Measurements from ENCODE around the gene SOX13. TPM values are rescaled to one million over a fixed set of nuclear protein-coding genes. Genes with fewer than 3 reads are reported as not detected.

The SOX13 gene
- total and polyA plus RNA-seq, 10 of the 15 experiments (the other 5 are each of a cell fraction or from before 2014, with no cell fraction given) = 0.04 to 0.31 (median 0.11) TPM; not detected in 7

DNA sequence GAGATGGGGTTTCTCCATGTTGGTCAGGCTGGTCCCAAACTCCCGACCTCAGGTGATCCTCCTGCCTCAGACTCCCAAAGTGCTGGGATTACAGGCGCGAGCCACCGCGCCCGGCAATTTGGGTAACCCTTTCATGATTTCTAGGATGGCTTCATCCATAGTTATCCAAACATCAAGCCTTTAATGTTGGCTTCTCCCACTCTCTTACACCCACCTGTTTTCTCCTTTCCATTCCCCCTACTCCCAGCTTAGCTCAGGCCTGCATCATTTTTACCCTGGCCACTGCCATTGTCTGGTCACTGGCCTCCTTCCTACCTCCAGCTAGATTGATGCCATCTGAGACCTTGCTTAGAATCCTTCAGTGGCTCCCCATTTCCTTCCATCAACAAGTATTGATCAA lies 2.0 kb upstream of the SOX13 start (continued):
- TF ChIP-seq, protein P1, sequence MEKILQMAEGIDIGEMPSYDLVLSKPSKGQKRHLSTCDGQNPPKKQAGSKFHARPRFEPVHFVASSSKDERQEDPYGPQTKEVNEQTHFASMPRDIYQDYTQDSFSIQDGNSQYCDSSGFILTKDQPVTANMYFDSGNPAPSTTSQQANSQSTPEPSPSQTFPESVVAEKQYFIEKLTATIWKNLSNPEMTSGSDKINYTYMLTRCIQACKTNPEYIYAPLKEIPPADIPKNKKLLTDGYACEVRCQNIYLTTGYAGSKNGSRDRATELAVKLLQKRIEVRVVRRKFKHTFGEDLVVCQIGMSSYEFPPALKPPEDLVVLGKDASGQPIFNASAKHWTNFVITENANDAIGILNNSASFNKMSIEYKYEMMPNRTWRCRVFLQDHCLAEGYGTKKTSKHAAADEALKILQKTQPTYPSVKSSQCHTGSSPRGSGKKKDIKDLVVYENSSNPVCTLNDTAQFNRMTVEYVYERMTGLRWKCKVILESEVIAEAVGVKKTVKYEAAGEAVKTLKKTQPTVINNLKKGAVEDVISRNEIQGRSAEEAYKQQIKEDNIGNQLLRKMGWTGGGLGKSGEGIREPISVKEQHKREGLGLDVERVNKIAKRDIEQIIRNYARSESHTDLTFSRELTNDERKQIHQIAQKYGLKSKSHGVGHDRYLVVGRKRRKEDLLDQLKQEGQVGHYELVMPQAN (conservative IDR thresholded peaks at IDR 0.05) = no peak
- TF ChIP-seq, protein P2, sequence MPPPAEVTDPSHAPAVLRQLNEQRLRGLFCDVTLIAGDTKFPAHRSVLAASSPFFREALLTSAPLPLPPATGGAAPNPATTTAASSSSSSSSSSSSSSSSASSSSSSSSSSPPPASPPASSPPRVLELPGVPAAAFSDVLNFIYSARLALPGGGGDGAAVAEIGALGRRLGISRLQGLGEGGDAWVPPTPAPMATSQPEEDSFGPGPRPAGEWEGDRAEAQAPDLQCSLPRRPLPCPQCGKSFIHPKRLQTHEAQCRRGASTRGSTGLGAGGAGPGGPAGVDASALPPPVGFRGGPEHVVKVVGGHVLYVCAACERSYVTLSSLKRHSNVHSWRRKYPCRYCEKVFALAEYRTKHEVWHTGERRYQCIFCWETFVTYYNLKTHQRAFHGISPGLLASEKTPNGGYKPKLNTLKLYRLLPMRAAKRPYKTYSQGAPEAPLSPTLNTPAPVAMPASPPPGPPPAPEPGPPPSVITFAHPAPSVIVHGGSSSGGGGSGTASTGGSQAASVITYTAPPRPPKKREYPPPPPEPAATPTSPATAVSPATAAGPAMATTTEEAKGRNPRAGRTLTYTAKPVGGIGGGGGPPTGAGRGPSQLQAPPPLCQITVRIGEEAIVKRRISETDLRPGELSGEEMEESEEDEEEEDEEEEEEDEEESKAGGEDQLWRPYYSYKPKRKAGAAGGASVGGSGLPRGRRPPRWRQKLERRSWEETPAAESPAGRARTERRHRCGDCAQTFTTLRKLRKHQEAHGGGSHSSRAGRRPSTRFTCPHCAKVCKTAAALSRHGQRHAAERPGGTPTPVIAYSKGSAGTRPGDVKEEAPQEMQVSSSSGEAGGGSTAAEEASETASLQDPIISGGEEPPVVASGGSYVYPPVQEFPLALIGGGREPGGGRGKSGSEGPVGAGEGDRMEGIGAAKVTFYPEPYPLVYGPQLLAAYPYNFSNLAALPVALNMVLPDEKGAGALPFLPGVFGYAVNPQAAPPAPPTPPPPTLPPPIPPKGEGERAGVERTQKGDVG (CRISPR knock-in tag; IDR thresholded peaks at IDR 0.05) = no peak
- TF ChIP-seq BMI1 (IDR thresholded peaks at IDR 0.05; ENCODE audit: borderline replicate concordance) (no peak), NR2C1 (IDR thresholded peaks at IDR 0.05) (no peak), MEF2A (IDR thresholded peaks at IDR 0.05; ENCODE audit: insufficient read depth, low read depth, low read length) (no peak), CREB1 (IDR thresholded peaks at IDR 0.05; ENCODE audit: low read depth) (no peak), ZZZ3 (IDR thresholded peaks at IDR 0.05; ENCODE audit: control insufficient read depth, insufficient read length, low read depth) (no peak), FOS (IDR thresholded peaks at IDR 0.05; ENCODE audit: borderline replicate concordance, extremely low read depth, insufficient read length) (no peak), PAX5 (IDR thresholded peaks at IDR 0.05; ENCODE audit: borderline replicate concordance, low read depth, low read length) (no peak)
- TF ChIP-seq, protein P3, sequence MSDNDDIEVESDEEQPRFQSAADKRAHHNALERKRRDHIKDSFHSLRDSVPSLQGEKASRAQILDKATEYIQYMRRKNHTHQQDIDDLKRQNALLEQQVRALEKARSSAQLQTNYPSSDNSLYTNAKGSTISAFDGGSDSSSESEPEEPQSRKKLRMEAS (IDR thresholded peaks at IDR 0.05; ENCODE audit: low read depth, low read length) = no peak
- TF ChIP-seq, protein P4, sequence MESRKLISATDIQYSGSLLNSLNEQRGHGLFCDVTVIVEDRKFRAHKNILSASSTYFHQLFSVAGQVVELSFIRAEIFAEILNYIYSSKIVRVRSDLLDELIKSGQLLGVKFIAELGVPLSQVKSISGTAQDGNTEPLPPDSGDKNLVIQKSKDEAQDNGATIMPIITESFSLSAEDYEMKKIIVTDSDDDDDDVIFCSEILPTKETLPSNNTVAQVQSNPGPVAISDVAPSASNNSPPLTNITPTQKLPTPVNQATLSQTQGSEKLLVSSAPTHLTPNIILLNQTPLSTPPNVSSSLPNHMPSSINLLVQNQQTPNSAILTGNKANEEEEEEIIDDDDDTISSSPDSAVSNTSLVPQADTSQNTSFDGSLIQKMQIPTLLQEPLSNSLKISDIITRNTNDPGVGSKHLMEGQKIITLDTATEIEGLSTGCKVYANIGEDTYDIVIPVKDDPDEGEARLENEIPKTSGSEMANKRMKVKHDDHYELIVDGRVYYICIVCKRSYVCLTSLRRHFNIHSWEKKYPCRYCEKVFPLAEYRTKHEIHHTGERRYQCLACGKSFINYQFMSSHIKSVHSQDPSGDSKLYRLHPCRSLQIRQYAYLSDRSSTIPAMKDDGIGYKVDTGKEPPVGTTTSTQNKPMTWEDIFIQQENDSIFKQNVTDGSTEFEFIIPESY (IDR thresholded peaks at IDR 0.05) = no peak
